ENCODE data around the gene CATSPERB. TPM values are rescaled to one million over a fixed set of nuclear protein-coding genes. Genes with fewer than 3 reads are reported as not detected.

CATSPERB gene

Small RNA genes lying within 50 kb of the gene (small RNA-seq; reads per million reads assigned to genes)
- gene AL133373.1 (ENCODE audit: insufficient read depth), result not detected
- not detected for gene POLR3GP1 (ENCODE audit: insufficient read depth)
- not detected for gene RF00012 (ENCODE audit: insufficient read depth)
